HL-60 (cell line): ENCODE results near the gene KRT10.

ENCODE experiments used
- DNase-seq, 2 experiments: peaks; one replicate each; pipeline ENCODE4 v3.0.0-alpha.2; 2010 to 2020; ENCODE audit warnings: low read depth in 1 of 2, low spot score in 1 of 2
- H3K27ac ChIP-seq: fragments of 250-450 bp; sonication (Bioruptor Pico); replicated peaks from 2 replicates; pipeline ENCODE4 v1.5.1; 2020; ENCODE audit warnings: mild to moderate bottlenecking, moderate library complexity
- H3K27me3 ChIP-seq: fragments of 250-450 bp; sonication (Bioruptor Pico); 2 replicates; pipeline ENCODE4 v1.5.1; 2021; ENCODE audit warnings: mild to moderate bottlenecking, moderate library complexity; ENCODE audit not compliant: insufficient read depth, poor library complexity, severe bottlenecking
- H3K4me3 ChIP-seq: replicated peaks from 2 replicates; pipeline ENCODE4 v1.5.1; 2011; ENCODE audit warnings: mild to moderate bottlenecking, control low read depth, low read length; ENCODE audit not compliant: insufficient read depth
- GABPA ChIP-seq: IDR thresholded peaks from 2 replicates; pipeline ENCODE4 v1.6.1; 2012; ENCODE audit warnings: low read depth
- POLR2AphosphoS5 ChIP-seq: IDR thresholded peaks from 2 replicates; pipeline ENCODE4 v1.6.1; 2012; ENCODE audit warnings: low read depth
- SPI1 ChIP-seq: IDR thresholded peaks from 2 replicates; pipeline ENCODE4 v1.6.1; 2012; ENCODE audit warnings: low read depth, mild to moderate bottlenecking, borderline replicate concordance
- TF ChIP-seq, protein P1 (sequence below): IDR thresholded peaks from one replicate; pipeline ENCODE4 v1.5.1; 2011; ENCODE audit warnings: low read length, control low read depth, inconsistent platforms; ENCODE audit not compliant: insufficient read depth
- TF ChIP-seq, protein P2 (sequence below): IDR thresholded peaks from 2 replicates; pipeline ENCODE4 v1.6.1; 2012; ENCODE audit warnings: low read depth; ENCODE audit not compliant: insufficient replicate concordance

Gene KRT10

DNA sequence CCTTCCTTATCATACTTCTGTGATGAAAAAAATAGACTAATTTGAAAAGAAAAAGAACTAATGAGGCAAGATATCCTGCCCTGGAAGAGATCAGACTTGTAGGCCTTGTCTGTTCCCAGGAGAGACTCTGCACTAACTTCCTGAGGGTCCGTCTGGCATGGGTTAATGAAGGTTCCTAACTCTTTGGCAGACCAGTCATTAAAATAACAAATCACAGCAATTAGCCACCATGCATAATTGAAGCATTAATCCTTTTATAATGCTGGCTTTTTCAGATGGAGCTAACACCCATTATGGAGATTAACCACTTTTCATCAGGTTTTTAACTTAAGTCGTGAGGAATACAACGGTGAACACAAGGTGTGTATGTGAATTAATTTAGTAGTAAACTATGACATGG is 10.4 kb upstream of the KRT10 start:
- no peak for DNase-seq
- H3K27ac ChIP-seq = no peak overlapping the region
- no peaks in the 10 kb centered on the region for H3K27me3 ChIP-seq
- TF ChIP-seq GABPA = no peak
- TF ChIP-seq POLR2AphosphoS5 = no peak
- no peak for TF ChIP-seq SPI1
- TF ChIP-seq, protein P1, sequence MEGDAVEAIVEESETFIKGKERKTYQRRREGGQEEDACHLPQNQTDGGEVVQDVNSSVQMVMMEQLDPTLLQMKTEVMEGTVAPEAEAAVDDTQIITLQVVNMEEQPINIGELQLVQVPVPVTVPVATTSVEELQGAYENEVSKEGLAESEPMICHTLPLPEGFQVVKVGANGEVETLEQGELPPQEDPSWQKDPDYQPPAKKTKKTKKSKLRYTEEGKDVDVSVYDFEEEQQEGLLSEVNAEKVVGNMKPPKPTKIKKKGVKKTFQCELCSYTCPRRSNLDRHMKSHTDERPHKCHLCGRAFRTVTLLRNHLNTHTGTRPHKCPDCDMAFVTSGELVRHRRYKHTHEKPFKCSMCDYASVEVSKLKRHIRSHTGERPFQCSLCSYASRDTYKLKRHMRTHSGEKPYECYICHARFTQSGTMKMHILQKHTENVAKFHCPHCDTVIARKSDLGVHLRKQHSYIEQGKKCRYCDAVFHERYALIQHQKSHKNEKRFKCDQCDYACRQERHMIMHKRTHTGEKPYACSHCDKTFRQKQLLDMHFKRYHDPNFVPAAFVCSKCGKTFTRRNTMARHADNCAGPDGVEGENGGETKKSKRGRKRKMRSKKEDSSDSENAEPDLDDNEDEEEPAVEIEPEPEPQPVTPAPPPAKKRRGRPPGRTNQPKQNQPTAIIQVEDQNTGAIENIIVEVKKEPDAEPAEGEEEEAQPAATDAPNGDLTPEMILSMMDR = no peak
- TF ChIP-seq, protein P2, sequence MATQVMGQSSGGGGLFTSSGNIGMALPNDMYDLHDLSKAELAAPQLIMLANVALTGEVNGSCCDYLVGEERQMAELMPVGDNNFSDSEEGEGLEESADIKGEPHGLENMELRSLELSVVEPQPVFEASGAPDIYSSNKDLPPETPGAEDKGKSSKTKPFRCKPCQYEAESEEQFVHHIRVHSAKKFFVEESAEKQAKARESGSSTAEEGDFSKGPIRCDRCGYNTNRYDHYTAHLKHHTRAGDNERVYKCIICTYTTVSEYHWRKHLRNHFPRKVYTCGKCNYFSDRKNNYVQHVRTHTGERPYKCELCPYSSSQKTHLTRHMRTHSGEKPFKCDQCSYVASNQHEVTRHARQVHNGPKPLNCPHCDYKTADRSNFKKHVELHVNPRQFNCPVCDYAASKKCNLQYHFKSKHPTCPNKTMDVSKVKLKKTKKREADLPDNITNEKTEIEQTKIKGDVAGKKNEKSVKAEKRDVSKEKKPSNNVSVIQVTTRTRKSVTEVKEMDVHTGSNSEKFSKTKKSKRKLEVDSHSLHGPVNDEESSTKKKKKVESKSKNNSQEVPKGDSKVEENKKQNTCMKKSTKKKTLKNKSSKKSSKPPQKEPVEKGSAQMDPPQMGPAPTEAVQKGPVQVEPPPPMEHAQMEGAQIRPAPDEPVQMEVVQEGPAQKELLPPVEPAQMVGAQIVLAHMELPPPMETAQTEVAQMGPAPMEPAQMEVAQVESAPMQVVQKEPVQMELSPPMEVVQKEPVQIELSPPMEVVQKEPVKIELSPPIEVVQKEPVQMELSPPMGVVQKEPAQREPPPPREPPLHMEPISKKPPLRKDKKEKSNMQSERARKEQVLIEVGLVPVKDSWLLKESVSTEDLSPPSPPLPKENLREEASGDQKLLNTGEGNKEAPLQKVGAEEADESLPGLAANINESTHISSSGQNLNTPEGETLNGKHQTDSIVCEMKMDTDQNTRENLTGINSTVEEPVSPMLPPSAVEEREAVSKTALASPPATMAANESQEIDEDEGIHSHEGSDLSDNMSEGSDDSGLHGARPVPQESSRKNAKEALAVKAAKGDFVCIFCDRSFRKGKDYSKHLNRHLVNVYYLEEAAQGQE = no peak
- H3K4me3 ChIP-seq = no peak overlapping the region

DNA sequence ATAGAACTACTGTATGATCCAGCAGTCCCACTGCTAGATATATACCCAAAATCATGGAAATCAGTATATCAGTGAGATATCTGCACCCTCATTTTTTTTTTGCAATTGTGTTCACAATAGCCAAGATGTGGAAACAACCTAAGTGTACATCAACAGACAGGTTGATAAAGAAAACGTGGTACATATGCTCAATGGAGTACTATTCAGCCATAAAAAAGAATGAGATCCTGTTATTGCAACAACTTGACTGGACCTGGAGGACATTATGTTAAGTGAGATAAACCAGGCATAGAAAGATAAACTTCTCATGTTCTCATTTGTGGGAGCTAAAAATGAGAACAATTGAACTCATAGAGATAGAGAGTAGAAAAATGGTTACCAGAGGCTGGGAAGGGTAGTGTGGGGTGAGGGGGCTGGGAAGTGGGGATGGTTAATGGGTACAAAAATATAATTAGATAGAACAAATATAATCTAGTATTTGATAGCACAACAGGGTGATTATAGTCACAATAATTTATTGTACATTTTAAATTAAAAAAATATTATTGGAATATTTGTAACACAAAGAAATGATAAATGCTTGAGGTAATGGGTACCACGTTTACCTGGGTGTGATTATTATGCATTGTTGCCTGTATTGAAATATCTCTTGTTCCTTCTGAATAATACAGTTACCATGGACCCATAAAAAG is 7.8 kb upstream of the KRT10 start:
- DNase-seq = no peak
- Histone ChIP-seq H3K27ac (no peak overlapping the region), H3K27me3 (no peaks in the 10 kb centered on the region), H3K4me3 (no peak overlapping the region)
- TF ChIP-seq SPI1 = no peak
- TF ChIP-seq, protein P1 = no peak

GRCh38 chr17:40828454-40829044 is 6.1 kb upstream of the KRT10 start:
- TF ChIP-seq, protein P2 = no peak
- TF ChIP-seq SPI1 = no peak
- Histone ChIP-seq H3K4me3 (no peak overlapping the region), H3K27me3 (no peaks in the 10 kb centered on the region), H3K27ac (no peak overlapping the region)
- DNase-seq = no peak

- Histone ChIP-seq H3K27me3 (no peaks in the 10 kb centered on the region), H3K4me3 (no peak overlapping the region), H3K27ac (no peak overlapping the region)
- no peak for DNase-seq
- TF ChIP-seq, protein P2 = no peak
- TF ChIP-seq, protein P1 = no peak
- TF ChIP-seq POLR2AphosphoS5 (no peak), GABPA (no peak), SPI1 (no peak)
Measured at GRCh38 chr17:40827746-40828453, 5.5 kb upstream of the KRT10 start.
